H1 (cell line): ENCODE data around the gene FADS6.

Experiments used
- CBX5 ChIP-seq: fragments of 300-800, 300-1000 bp; sonication (generic); IDR thresholded peaks from 2 replicates; pipeline ENCODE4 v1.7.1; 2016; ENCODE audit warnings: antibody characterized with exemption, low read length, low read depth
- CREB1 ChIP-seq: IDR thresholded peaks from 2 replicates; pipeline ENCODE4 v1.6.1; 2012; ENCODE audit warnings: inconsistent platforms
- JUND ChIP-seq: IDR thresholded peaks from 2 replicates; pipeline ENCODE4 v1.6.1; 2011; ENCODE audit warnings: mild to moderate bottlenecking, improper control_type of control experiment, low read length
- MAFK ChIP-seq: IDR thresholded peaks from 2 replicates; pipeline ENCODE4 v1.6.1; 2012; ENCODE audit warnings: low read depth, mild to moderate bottlenecking, improper control_type of control experiment, low read length
- MAX ChIP-seq: IDR thresholded peaks from 2 replicates; pipeline ENCODE4 v1.6.1; 2012; ENCODE audit warnings: inconsistent platforms
- POLR2A ChIP-seq, 2 experiments: IDR thresholded peaks; 1 replicate in 1 of 2; 2 replicates in 1 of 2; pipeline ENCODE4 v1.6.1; 2011; ENCODE audit warnings: low read depth in 2 of 2, low read length in 2 of 2, mild to moderate bottlenecking in 2 of 2; ENCODE audit errors: control extremely low read depth in 1 of 2
- POLR2AphosphoS5 ChIP-seq: IDR thresholded peaks from 2 replicates; pipeline ENCODE4 v1.6.1; 2011; ENCODE audit warnings: low read depth, low read length
- SIN3A ChIP-seq, 2 experiments: IDR thresholded peaks in 1 of 2; conservative IDR thresholded peaks in 1 of 2; 2 replicates each; pipeline ENCODE4 v1.6.1; 2011 to 2012; ENCODE audit warnings: low read length in 2 of 2, improper control_type of control experiment in 1 of 2, low read depth in 1 of 2, mild to moderate bottlenecking in 1 of 2
- SP2 ChIP-seq: IDR thresholded peaks from 2 replicates; pipeline ENCODE4 v1.6.1; 2012; ENCODE audit warnings: mild to moderate bottlenecking, low read length, inconsistent platforms
- SRF ChIP-seq: IDR thresholded peaks from 2 replicates; pipeline ENCODE4 v1.6.1; 2011; ENCODE audit warnings: mild to moderate bottlenecking, low read depth, low read length, moderate library complexity
- TAF1 ChIP-seq: IDR thresholded peaks from 2 replicates; pipeline ENCODE4 v1.6.1; 2011; ENCODE audit warnings: mild to moderate bottlenecking, low read depth, low read length
- ZNF274 ChIP-seq: IDR thresholded peaks from 2 replicates; pipeline ENCODE4 v1.7.0; 2012; ENCODE audit warnings: low read length, borderline replicate concordance; ENCODE audit errors: extremely low read depth
- TF ChIP-seq, protein P1 (sequence below), 3 experiments: IDR thresholded peaks; 1 replicate in 2 of 3; 2 replicates in 1 of 3; pipeline versions ENCODE4 v1.5.1 to v1.6.1; 2011; ENCODE audit warnings: low read length in 3 of 3, mild to moderate bottlenecking in 3 of 3, inconsistent platforms in 2 of 3, low read depth in 1 of 3, moderate library complexity in 1 of 3; ENCODE audit not compliant: insufficient read depth in 1 of 3; ENCODE audit errors: control extremely low read depth in 1 of 3
- TF ChIP-seq, protein P2 (sequence below): IDR thresholded peaks from 2 replicates; pipeline ENCODE4 v1.6.1; 2012; ENCODE audit warnings: inconsistent platforms

GRCh38 chr17:74883241-74883745 lies 10.1 kb downstream of the FADS6 start:
- TF ChIP-seq, protein P1, sequence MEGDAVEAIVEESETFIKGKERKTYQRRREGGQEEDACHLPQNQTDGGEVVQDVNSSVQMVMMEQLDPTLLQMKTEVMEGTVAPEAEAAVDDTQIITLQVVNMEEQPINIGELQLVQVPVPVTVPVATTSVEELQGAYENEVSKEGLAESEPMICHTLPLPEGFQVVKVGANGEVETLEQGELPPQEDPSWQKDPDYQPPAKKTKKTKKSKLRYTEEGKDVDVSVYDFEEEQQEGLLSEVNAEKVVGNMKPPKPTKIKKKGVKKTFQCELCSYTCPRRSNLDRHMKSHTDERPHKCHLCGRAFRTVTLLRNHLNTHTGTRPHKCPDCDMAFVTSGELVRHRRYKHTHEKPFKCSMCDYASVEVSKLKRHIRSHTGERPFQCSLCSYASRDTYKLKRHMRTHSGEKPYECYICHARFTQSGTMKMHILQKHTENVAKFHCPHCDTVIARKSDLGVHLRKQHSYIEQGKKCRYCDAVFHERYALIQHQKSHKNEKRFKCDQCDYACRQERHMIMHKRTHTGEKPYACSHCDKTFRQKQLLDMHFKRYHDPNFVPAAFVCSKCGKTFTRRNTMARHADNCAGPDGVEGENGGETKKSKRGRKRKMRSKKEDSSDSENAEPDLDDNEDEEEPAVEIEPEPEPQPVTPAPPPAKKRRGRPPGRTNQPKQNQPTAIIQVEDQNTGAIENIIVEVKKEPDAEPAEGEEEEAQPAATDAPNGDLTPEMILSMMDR (IDR thresholded peaks at IDR 0.05; ENCODE audit: control extremely low read depth in 1 of 3, insufficient read depth in 1 of 3, low read depth in 1 of 3, low read length in 3 of 3) = no peak
- TF ChIP-seq SRF (no peak), MAX (peak; percentile 58; the same call in 1 of the 2 replicates), TAF1 (no peak), POLR2A (IDR thresholded peaks at IDR 0.05; ENCODE audit: control extremely low read depth in 1 of 2, low read depth in 2 of 2, low read length in 2 of 2) (no peak), SIN3A (conservative IDR thresholded peaks at IDR 0.05 in 1 of 2, IDR thresholded peaks at IDR 0.05 in 1 of 2; ENCODE audit: low read depth in 1 of 2, low read length in 2 of 2) (no peak), MAFK (no peak), POLR2AphosphoS5 (no peak), SP2 (no peak), CBX5 (no peak), JUND (no peak), CREB1 (no peak), ZNF274 (no peak)
- TF ChIP-seq, protein P2, sequence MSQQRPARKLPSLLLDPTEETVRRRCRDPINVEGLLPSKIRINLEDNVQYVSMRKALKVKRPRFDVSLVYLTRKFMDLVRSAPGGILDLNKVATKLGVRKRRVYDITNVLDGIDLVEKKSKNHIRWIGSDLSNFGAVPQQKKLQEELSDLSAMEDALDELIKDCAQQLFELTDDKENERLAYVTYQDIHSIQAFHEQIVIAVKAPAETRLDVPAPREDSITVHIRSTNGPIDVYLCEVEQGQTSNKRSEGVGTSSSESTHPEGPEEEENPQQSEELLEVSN = 0 out of 2 replicates have a peak, but pooled peaks have one; percentile 10
